ENCODE results near the gene DNAJC17.
A peak's percentile ranks its signal among the peaks of the same experiment; 100 is the strongest.

DNAJC17 gene

GRCh38 chr15:40807028-40807887 is at the start of gene DNAJC17, which contains the start of gene ZFYVE19:
TSS of gene DNAJC17 (minus strand) at chr15:40807473. CDS start at chr15:40807446, 27 bp downstream.
TSS of gene ZFYVE19 (plus strand) at chr15:40807089. CDS start at chr15:40807590, 501 bp downstream.
- peak; percentile 84 to 89 for DNase-seq

- no peak for DNase-seq
Observed at GRCh38 chr15:40856746-40857145, 49.5 kb upstream of the DNAJC17 start.

GRCh38 chr15:40855706-40856234 is 48.5 kb upstream of the DNAJC17 start:
- no peak for DNase-seq

GRCh38 chr15:40854161-40854560 is 46.9 kb upstream of the DNAJC17 start:
- DNase-seq: no peak

GRCh38 chr15:40853241-40853890 is 46.1 kb upstream of the DNAJC17 start:
- no peak for DNase-seq

GRCh38 chr15:40852529-40852928 is 45.3 kb upstream of the DNAJC17 start:
- DNase-seq: no peak

- no peak for DNase-seq
Observed at GRCh38 chr15:40850576-40851112, 43.4 kb upstream of the DNAJC17 start.

- DNase-seq: peak; percentile 82
Observed at GRCh38 chr15:40847223-40847961, 40.1 kb upstream of the DNAJC17 start.

GRCh38 chr15:40846841-40847222 is 39.6 kb upstream of the DNAJC17 start:
- DNase-seq: no peak

- DNase-seq: no peak
Observed at GRCh38 chr15:40845511-40846284, 38.4 kb upstream of the DNAJC17 start.

- no peak for DNase-seq
Observed at GRCh38 chr15:40845036-40845435, 37.8 kb upstream of the DNAJC17 start.

GRCh38 chr15:40844696-40845030 is 37.4 kb upstream of the DNAJC17 start:
- peak in 1 of 2 experiments; percentile 2 for DNase-seq

GRCh38 chr15:40843885-40844695 is 36.8 kb upstream of the DNAJC17 start, which contains the start of gene SPINT1:
TSS of gene SPINT1 (plus strand) at chr15:40844048. CDS start at chr15:40844555, 507 bp downstream.
- DNase-seq: no peak

GRCh38 chr15:40843261-40843884 is 36.1 kb upstream of the DNAJC17 start:
- no peak for DNase-seq

GRCh38 chr15:40841741-40842140 is 34.5 kb upstream of the DNAJC17 start:
- DNase-seq: no peak

- DNase-seq: no peak
Observed at GRCh38 chr15:40838756-40839155, 31.5 kb upstream of the DNAJC17 start.

GRCh38 chr15:40836020-40836419 is 28.7 kb upstream of the DNAJC17 start:
- no peak for DNase-seq

GRCh38 chr15:40832903-40833302 is 25.6 kb upstream of the DNAJC17 start:
- no peak for DNase-seq

- no peak for DNase-seq
Observed at GRCh38 chr15:40831861-40832260, 24.6 kb upstream of the DNAJC17 start.

- DNase-seq: no peak
Observed at GRCh38 chr15:40830884-40831283, 23.6 kb upstream of the DNAJC17 start.

GRCh38 chr15:40829115-40829514 is 21.8 kb upstream of the DNAJC17 start:
- no peak for DNase-seq
